KMS-11 (cell line): ENCODE measurements around the gene LRPAP1.

Experiments
- H2AFZ ChIP-seq: fragments of 200-600 bp; sonication (generic); 2 replicates; pipeline ENCODE4 v1.6.1; 2016; ENCODE audit warnings: antibody characterized with exemption, mixed run types, low read depth
- H3K27ac ChIP-seq: fragments of 200-600 bp; sonication (generic); 2 replicates; pipeline ENCODE4 v1.6.1; 2016; ENCODE audit warnings: mild to moderate bottlenecking, mixed run types
- H3K27me3 ChIP-seq: fragments of 200-600 bp; sonication (generic); 2 replicates; pipeline ENCODE4 v1.6.1; 2017; ENCODE audit warnings: mild to moderate bottlenecking, low read depth, mixed run types, moderate library complexity; ENCODE audit not compliant: insufficient read depth
- H3K36me3 ChIP-seq: fragments of 200-600 bp; sonication (generic); 2 replicates; pipeline ENCODE4 v1.6.1; 2017; ENCODE audit warnings: mild to moderate bottlenecking, mixed run types; ENCODE audit not compliant: insufficient read depth
- H3K4me1 ChIP-seq: fragments of 200-600 bp; sonication (generic); 2 replicates; pipeline ENCODE4 v1.6.1; 2016; ENCODE audit warnings: mild to moderate bottlenecking, low read depth, mixed run types; ENCODE audit not compliant: poor library complexity, severe bottlenecking
- H3K4me2 ChIP-seq: fragments of 200-600 bp; sonication (generic); 2 replicates; pipeline ENCODE4 v1.7.0; 2016; ENCODE audit warnings: mild to moderate bottlenecking, mixed run types
- H3K4me3 ChIP-seq: fragments of 200-600 bp; sonication (generic); IDR thresholded peaks from 2 replicates; pipeline ENCODE4 v1.6.1; 2017; ENCODE audit warnings: low read depth, low read length, mixed read lengths; ENCODE audit not compliant: insufficient read depth
- H3K79me2 ChIP-seq: fragments of 200-600 bp; sonication (generic); 2 replicates; pipeline ENCODE4 v1.6.1; 2016; ENCODE audit warnings: low read depth, mixed run types; ENCODE audit not compliant: insufficient read depth
- H3K9ac ChIP-seq: fragments of 200-600 bp; sonication (generic); 2 replicates; pipeline ENCODE4 v1.6.1; 2016; ENCODE audit warnings: mild to moderate bottlenecking, mixed run types
- H4K20me1 ChIP-seq: fragments of 200-600 bp; sonication (generic); 2 replicates; pipeline ENCODE4 v1.6.1; 2016; ENCODE audit warnings: mild to moderate bottlenecking, mixed run types; ENCODE audit not compliant: insufficient read depth
- TF ChIP-seq, protein P1 (sequence below): fragments of 200-600 bp; sonication (generic); conservative IDR thresholded peaks from 2 replicates; pipeline ENCODE4 v1.6.1; 2017; ENCODE audit warnings: low read depth, mild to moderate bottlenecking, antibody characterized with exemption, low read length, moderate library complexity, mixed read lengths

LRPAP1 gene

DNA sequence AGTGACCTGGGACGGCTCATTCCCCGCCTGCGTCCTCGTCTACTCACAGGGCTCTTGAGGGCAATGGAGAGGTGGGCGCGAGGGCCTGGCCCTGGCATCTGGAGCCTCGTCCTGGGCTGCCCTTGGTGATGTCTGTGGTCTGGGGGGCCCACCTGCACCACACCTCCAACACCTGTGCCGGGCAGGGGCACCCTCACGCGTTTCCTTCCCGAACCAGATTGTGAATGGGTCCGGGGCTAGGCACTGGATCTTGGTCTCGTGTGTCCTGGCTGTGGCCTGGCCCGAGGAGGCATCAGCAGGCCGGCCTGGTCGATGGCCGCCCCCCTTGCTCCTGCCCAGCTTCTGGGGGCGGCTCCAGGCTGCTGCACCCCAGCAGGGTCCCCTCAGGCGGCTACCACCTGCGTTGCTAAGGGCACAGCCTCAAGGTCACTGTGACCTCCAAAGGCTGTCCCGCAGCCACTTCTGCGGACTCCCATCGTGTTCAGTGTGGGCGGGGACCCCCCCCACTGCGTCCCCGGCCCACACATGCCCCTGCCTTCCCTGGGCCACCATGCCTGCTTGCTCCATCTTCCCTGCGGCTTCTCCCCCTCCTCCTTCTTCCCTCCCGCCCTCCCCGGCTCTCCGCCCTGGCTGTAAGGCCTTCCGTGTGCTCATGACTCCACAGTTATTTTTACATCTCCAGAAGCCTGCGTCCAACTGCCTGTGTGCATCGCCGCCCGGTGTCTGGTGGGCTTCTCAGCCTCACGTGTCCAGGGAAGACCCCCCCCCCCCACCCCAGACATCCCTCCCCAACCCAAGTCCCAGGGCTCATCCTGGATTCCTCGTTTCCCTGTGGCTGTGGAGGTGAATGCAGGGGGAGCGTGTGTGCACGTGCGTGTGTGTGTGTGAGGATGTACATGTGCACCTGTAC, 65.3 kb downstream of the LRPAP1 start:
- no peaks in the 10 kb centered on the region for H3K36me3 ChIP-seq
- H4K20me1 ChIP-seq: no peaks in the 10 kb centered on the region
- H3K4me2 ChIP-seq: no peak overlapping the region
- H3K4me3 ChIP-seq: no peak overlapping the region
- no peak overlapping the region for H2AFZ ChIP-seq
- H3K27me3 ChIP-seq: peaks cover 18% of the 10 kb centered on the region; the same call in 1 of the 2 replicates
- no peaks in the 10 kb centered on the region for H3K79me2 ChIP-seq
- H3K27ac ChIP-seq: no peak overlapping the region
- TF ChIP-seq, protein P1, sequence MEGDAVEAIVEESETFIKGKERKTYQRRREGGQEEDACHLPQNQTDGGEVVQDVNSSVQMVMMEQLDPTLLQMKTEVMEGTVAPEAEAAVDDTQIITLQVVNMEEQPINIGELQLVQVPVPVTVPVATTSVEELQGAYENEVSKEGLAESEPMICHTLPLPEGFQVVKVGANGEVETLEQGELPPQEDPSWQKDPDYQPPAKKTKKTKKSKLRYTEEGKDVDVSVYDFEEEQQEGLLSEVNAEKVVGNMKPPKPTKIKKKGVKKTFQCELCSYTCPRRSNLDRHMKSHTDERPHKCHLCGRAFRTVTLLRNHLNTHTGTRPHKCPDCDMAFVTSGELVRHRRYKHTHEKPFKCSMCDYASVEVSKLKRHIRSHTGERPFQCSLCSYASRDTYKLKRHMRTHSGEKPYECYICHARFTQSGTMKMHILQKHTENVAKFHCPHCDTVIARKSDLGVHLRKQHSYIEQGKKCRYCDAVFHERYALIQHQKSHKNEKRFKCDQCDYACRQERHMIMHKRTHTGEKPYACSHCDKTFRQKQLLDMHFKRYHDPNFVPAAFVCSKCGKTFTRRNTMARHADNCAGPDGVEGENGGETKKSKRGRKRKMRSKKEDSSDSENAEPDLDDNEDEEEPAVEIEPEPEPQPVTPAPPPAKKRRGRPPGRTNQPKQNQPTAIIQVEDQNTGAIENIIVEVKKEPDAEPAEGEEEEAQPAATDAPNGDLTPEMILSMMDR: no peak
- no peaks in the 10 kb centered on the region for H3K4me1 ChIP-seq
- H3K9ac ChIP-seq: no peak overlapping the region

DNA sequence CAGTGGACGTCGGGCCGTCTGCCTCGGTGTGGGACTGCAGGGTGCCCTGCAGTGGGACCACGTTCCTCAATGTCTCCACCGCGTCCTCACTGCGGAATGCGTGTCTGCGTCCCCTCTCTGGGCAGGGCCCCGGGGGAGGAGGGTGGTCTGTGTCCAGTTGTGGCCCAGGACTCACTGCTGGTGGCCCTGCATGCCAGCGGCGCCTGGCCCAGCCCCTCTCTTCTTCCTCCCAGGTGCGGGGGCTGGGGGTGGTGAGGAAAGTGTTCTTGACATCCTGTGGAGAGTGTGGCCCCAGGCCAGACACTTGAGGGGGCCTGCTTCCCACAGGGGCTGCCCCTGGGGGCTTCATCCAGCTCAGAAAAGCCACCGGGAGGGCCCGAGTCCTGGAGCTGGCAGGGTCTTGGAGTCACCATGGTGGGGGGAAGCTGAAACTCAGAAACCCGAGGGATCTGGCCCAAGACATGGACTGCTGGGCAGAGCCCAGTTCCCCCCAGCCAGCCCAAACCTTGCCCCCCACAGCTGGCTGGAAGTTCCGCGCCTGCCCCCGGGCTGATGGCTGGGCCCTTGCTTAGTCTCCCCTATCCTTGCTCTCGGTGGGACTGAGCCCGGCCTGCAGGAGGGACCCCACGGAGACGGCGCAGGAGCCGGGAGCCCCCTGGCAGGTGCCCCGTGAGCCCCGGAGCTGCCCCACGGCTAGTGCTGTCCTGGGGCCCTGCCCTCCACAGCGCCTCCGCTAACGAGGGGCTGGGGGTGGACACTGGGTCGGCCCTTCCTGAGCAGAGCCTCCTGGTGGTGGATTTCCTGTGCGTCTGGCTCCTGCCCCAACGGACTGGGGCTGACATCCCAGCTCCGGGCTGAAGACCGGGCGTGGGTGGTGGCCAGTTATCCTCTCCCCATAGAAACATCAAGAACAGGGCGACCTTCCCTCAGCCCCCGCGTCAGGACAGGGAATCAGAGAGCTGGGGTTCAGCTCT, 66.2 kb downstream of the LRPAP1 start:
- Histone ChIP-seq H2AFZ (no peak overlapping the region), H3K4me1 (no peaks in the 10 kb centered on the region), H4K20me1 (no peaks in the 10 kb centered on the region), H3K4me2 (no peak overlapping the region), H3K9ac (no peak overlapping the region), H3K36me3 (no peaks in the 10 kb centered on the region), H3K4me3 (no peak overlapping the region), H3K27ac (no peak overlapping the region), H3K27me3 (peaks cover 20% of the 10 kb centered on the region; the same call in 1 of the 2 replicates), H3K79me2 (no peaks in the 10 kb centered on the region)
- TF ChIP-seq, protein P1: no peak

DNA sequence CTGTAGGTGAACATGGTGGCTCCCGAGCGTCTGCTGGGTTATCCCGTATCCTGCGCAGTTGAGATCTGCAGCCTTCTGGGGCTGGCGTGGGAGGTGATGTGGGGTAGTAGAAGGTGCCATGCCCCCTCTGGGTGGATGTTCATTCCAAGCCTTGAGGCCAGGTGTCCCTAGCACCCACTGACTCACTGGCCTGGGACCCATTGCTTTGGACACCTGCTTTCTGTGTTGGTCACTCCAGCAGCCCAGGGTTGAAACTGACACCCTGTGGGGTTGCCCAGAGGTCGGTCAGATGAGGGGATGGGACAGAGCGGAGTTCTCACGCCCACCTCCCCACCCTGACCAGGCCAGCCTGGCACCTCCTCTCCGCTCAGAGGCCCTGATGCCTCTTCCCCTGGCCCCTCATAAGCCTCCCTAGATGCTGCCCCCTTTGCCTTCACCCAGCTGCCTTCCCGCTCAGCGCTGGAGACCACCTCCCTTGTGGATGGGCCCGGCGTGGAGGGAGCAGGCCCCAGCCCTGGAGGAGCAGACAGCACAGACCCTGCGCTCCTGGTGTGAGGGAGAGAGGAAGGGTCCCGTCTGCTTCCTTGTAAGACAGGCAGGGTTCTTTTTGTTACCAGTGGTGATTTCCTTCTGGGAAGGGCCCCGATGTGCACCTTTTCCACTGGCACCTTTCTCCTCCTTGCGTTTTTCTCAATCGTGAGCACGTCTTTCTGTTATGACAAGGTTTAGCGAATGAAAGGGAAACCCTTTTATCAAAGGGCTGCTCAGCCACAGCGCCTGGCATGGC, 67.1 kb downstream of the LRPAP1 start:
- peaks cover 20% of the 10 kb centered on the region; the same call in 1 of the 2 replicates for H3K27me3 ChIP-seq
- H3K4me3 ChIP-seq: no peak overlapping the region
- H4K20me1 ChIP-seq: no peaks in the 10 kb centered on the region
- no peak overlapping the region for H3K27ac ChIP-seq
- no peak overlapping the region for H3K9ac ChIP-seq
- no peaks in the 10 kb centered on the region for H3K4me1 ChIP-seq
- no peak overlapping the region for H3K4me2 ChIP-seq
- no peaks in the 10 kb centered on the region for H3K79me2 ChIP-seq
- H3K36me3 ChIP-seq: no peaks in the 10 kb centered on the region
- H2AFZ ChIP-seq: no peak overlapping the region
- TF ChIP-seq, protein P1: no peak

DNA sequence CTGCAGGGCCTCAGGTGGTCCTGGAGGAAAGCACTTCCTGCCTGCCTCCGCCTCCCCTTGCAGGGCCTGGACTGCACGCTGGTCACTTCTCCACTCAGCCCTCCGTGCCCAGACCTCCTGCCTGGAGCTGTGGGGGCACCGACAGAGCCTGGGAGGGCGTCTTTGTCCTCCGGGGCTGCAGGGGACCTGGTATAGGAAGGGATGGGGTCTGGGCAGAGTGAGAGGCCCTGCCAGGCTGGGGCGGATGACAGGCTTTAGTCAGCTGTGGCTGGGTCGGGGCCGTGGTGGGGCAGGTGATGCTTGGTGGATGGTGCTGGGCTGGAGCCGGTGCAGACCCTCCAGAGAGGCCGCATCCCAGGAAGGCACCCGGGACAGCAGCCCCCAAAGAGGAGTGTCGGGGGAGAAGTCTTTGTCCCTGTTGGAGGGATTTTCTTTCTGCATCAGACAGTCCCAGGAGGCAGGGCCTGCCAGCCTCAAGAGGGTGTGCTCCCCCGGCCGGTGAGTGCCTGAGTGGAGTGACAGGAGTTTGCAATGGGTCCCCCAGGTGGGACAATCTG, 67.8 kb downstream of the LRPAP1 start:
- Histone ChIP-seq H3K79me2 (no peaks in the 10 kb centered on the region), H3K4me1 (no peaks in the 10 kb centered on the region), H3K4me3 (no peak overlapping the region), H4K20me1 (no peaks in the 10 kb centered on the region), H3K27ac (no peak overlapping the region), H3K4me2 (no peak overlapping the region), H2AFZ (no peak overlapping the region), H3K27me3 (peaks cover 17% of the 10 kb centered on the region; the same call in 1 of the 2 replicates), H3K36me3 (no peaks in the 10 kb centered on the region), H3K9ac (no peak overlapping the region)
- TF ChIP-seq, protein P1: no peak
